HUES48 (cell line): ENCODE data around the gene STEAP3.

ENCODE experiments used
- H3K27ac ChIP-seq: one replicate; pipeline ENCODE4 v1.7.0; 2013; ENCODE audit warnings: low read depth, low read length, inconsistent platforms
- H3K27me3 ChIP-seq: 2 replicates; pipeline ENCODE4 v1.6.1; 2013; ENCODE audit warnings: mild to moderate bottlenecking, low read length; ENCODE audit not compliant: control insufficient read depth, insufficient read depth
- H3K36me3 ChIP-seq: 2 replicates; pipeline ENCODE4 v1.6.1; 2013; ENCODE audit warnings: low read length; ENCODE audit not compliant: control insufficient read depth, insufficient read depth
- H3K4me1 ChIP-seq: 2 replicates; pipeline ENCODE4 v1.6.1; 2013; ENCODE audit warnings: mild to moderate bottlenecking, low read length; ENCODE audit not compliant: control insufficient read depth, insufficient read depth
- H3K4me3 ChIP-seq: 2 replicates; pipeline ENCODE4 v1.5.1; 2013; ENCODE audit warnings: mild to moderate bottlenecking, low read depth, low read length
- H3K9ac ChIP-seq: 2 replicates; pipeline ENCODE4 v1.6.1; 2013; ENCODE audit warnings: mild to moderate bottlenecking, low read depth, low read length, moderate library complexity
- H3K9me3 ChIP-seq: 2 replicates; pipeline ENCODE4 v1.6.1; 2013; ENCODE audit warnings: low read length; ENCODE audit not compliant: control insufficient read depth, insufficient read depth

Gene STEAP3

GRCh38 chr2:119227346-119227745 is 3.7 kb downstream of the STEAP3 start:
- H3K9ac ChIP-seq, result no peak overlapping the region
- H3K9me3 ChIP-seq, result no peaks in the 10 kb centered on the region
- peaks cover 15% of the 10 kb centered on the region for H3K27me3 ChIP-seq
- H3K4me3 ChIP-seq, result no peak overlapping the region
- H3K36me3 ChIP-seq, result no peaks in the 10 kb centered on the region
- no peak overlapping the region for H3K27ac ChIP-seq
- peaks cover 28% of the 10 kb centered on the region for H3K4me1 ChIP-seq

GRCh38 chr2:119228136-119228535 is 4.5 kb downstream of the STEAP3 start:
- Histone ChIP-seq H3K27ac (no peak overlapping the region), H3K36me3 (no peaks in the 10 kb centered on the region), H3K9me3 (no peaks in the 10 kb centered on the region), H3K4me3 (no peak overlapping the region), H3K27me3 (peaks cover 12% of the 10 kb centered on the region), H3K9ac (no peak overlapping the region), H3K4me1 (peaks cover 26% of the 10 kb centered on the region)

GRCh38 chr2:119228964-119229363 is 5.3 kb downstream of the STEAP3 start:
- no peak overlapping the region for H3K9ac ChIP-seq
- peaks cover 9% of the 10 kb centered on the region for H3K27me3 ChIP-seq
- H3K4me3 ChIP-seq, result no peak overlapping the region
- peaks cover 28% of the 10 kb centered on the region for H3K4me1 ChIP-seq
- H3K36me3 ChIP-seq, result no peaks in the 10 kb centered on the region
- no peaks in the 10 kb centered on the region for H3K9me3 ChIP-seq
- no peak overlapping the region for H3K27ac ChIP-seq

DNA sequence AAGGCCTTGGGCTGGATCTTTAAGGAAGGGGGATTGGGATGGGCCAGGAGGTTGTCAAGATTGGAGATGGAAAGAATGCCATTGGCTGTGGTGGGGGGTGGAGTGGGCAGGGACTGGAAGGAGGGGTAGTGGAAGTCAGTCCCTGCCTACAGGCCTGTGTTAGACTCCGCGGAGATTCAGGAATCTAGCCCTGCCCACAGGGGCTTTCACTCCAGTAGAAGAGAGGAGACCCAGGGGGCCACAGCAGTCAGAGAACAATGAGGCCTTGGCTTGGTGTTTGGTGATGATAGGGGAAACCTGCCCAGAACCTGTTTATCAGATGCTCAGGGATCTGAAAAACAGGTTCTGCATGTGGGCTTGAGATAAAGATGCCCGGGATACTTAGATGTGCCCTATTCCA is 6.1 kb downstream of the STEAP3 start:
- H3K36me3 ChIP-seq, result no peaks in the 10 kb centered on the region
- H3K9ac ChIP-seq, result no peak overlapping the region
- H3K4me3 ChIP-seq, result no peak overlapping the region
- no peak overlapping the region for H3K27ac ChIP-seq
- H3K4me1 ChIP-seq, result peaks cover 31% of the 10 kb centered on the region
- H3K9me3 ChIP-seq, result no peaks in the 10 kb centered on the region
- peaks cover 2% of the 10 kb centered on the region for H3K27me3 ChIP-seq

DNA sequence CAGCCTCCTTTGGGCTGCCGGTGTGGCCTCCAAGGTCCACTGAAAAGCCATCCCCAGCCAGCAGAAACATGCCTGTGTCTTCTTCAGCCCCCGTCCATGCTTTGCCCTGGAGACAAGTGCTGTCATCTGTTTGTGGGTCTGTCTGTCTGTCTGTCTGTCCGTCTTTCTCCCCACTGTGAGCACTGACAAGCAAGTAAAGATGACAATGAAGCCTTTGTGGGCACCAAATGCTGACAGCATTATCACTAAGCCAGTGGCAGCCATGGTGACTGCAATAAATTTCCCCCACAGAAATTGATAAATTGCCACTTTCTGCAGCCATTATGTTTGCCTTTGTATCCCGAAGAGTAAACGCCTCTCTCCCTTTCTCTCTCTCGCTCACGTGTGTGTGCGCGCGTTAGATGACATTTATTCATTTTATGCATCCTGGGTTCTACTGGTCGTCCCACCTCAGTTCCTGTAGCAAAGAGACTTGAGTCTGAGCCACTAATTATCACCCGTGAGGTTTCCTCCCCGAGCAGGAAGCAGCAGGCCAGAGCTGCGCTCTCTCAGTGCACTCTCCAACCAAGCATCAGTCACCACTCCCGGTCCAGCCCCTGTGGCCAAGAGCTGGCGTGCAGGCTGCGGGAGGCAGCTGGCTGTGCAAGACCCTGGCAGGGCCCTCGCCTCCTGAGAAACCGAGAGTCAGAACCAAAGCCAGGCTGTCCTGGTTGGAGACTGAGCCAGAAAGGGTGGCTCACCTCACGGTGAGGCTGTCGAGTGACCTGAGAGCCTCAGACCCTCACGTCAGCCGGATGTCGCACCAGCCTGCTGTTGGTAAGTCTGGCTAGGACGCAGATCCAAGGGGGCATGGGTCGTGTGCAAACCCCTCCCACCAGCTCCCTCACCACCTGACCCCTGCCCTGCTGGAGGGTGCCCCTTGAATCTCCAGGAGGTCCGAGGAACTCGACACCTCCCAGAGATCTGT is 6.9 kb downstream of the STEAP3 start:
- Histone ChIP-seq H3K4me3 (no peak overlapping the region), H3K27ac (no peak overlapping the region), H3K4me1 (peaks cover 29% of the 10 kb centered on the region), H3K27me3 (no peaks in the 10 kb centered on the region), H3K9me3 (no peaks in the 10 kb centered on the region), H3K9ac (no peak overlapping the region), H3K36me3 (no peaks in the 10 kb centered on the region)

GRCh38 chr2:119231975-119232665 is 8.5 kb downstream of the STEAP3 start:
- Histone ChIP-seq H3K27ac (no peak overlapping the region), H3K9ac (no peak overlapping the region), H3K27me3 (no peaks in the 10 kb centered on the region), H3K4me3 (no peak overlapping the region), H3K9me3 (no peaks in the 10 kb centered on the region), H3K4me1 (peaks cover 35% of the 10 kb centered on the region), H3K36me3 (no peaks in the 10 kb centered on the region)

GRCh38 chr2:119232666-119232993 is 9.0 kb downstream of the STEAP3 start:
- Histone ChIP-seq H3K9me3 (no peaks in the 10 kb centered on the region), H3K9ac (no peak overlapping the region), H3K27me3 (no peaks in the 10 kb centered on the region), H3K4me1 (peaks cover 35% of the 10 kb centered on the region), H3K36me3 (no peaks in the 10 kb centered on the region), H3K27ac (no peak overlapping the region), H3K4me3 (no peak overlapping the region)

- Histone ChIP-seq H3K4me1 (peaks cover 35% of the 10 kb centered on the region), H3K27ac (no peak overlapping the region), H3K4me3 (no peak overlapping the region), H3K9ac (no peak overlapping the region), H3K9me3 (no peaks in the 10 kb centered on the region), H3K36me3 (no peaks in the 10 kb centered on the region), H3K27me3 (no peaks in the 10 kb centered on the region)
Observed at GRCh38 chr2:119233326-119234020, 9.8 kb downstream of the STEAP3 start.

DNA sequence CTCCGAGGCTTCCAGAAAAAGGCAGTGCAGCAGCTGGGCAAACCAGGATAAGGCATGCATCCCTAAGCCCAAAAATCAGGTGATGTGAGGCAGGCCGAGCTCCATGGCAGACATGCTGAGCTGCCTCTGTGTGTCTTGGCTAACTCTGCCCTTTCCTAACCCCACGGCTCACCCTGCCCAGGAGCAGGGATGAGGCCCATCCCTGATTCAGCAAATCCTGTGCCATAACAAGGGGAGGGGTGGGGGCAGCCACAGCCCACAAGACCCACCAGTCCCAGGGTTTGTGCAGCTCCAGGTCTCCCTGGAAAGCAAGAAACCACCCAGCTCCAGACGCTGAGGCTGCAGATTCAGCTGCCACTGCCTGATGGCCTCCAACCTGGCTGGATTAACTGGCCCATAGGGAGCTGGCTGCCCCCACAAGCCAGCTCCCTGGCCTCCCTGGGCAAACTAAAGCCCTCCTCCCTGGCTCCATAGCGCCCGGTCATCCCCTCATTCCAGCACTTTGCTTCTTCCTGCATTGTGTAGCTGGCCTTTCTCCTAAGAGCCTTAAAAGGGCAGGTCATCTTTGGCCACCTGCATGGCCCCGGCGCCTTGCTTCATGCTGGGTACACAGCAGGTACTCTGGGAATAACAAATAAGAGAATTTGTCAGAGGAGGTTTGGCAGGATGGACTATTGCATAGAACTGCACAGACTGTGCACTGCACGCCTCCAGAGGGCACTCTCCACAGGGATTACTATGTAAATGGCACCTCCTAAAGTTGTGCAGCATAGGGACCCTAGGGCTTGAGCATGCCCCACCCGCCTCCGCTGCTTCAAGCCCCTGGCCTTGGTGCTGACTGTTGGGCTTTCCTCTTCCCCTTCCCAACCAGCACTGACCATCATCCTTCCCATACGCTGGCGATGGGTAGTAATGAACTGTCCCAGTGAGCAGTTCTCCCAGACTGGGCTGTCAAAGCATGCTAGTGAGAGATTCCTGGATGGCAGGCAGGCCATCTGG is 10.7 kb downstream of the STEAP3 start:
- Histone ChIP-seq H3K27ac (no peak overlapping the region), H3K9me3 (no peaks in the 10 kb centered on the region), H3K9ac (no peak overlapping the region), H3K27me3 (no peaks in the 10 kb centered on the region), H3K36me3 (no peaks in the 10 kb centered on the region), H3K4me1 (peaks cover 35% of the 10 kb centered on the region), H3K4me3 (no peak overlapping the region)

DNA sequence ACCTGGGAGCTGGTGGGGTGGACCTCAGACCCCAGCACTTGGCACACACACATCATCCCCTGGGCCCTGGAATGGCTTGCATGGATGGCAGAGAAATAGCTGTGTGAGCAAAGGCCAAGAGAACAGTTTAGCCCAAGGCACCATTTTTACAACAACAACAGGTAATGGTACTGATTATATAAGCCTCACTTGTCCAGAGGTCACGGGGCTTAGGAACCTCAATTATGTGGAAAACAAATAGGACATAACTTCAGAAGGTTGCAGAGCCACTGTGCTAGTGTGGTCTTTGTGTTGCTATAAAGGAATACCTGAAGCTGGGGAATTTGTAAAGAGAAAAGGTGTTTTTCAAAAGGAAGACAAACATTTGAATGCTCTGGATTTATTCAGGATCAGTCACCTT is 13.2 kb downstream of the STEAP3 start:
- Histone ChIP-seq H3K4me3 (no peak overlapping the region), H3K4me1 (peaks cover 28% of the 10 kb centered on the region), H3K36me3 (no peaks in the 10 kb centered on the region), H3K27me3 (no peaks in the 10 kb centered on the region), H3K9me3 (no peaks in the 10 kb centered on the region), H3K27ac (no peak overlapping the region), H3K9ac (no peak overlapping the region)
